Prostate gland (tissue), 2 donors: Measurements from ENCODE around the gene RAB8A.

ENCODE experiments used
- CTCF ChIP-seq, 4 experiments: fragments of 200-600 bp in 2 of 4; fragments of 450-650 bp in 2 of 4; sonication (generic) in 2 of 4; IDR thresholded peaks; 1 replicate in 3 of 4; 2 replicates in 1 of 4; pipeline ENCODE4 v1.5.1; 2016 to 2019; ENCODE audit warnings: antibody characterized with exemption in 4 of 4, mild to moderate bottlenecking in 2 of 4, moderate library complexity in 2 of 4
- POLR2A ChIP-seq: fragments of 450-650 bp; IDR thresholded peaks from one replicate; pipeline ENCODE4 v1.6.1; 2016; ENCODE audit warnings: antibody characterized with exemption, mild to moderate bottlenecking

- no peak for TF ChIP-seq CTCF (IDR thresholded peaks at IDR 0.05)
- TF ChIP-seq POLR2A = no peak
Measured at GRCh38 chr19:16166417-16166816, 54.7 kb downstream of the RAB8A start.
